Measurements from ENCODE around the gene OR6K3. TPM values are rescaled to one million over a fixed set of nuclear protein-coding genes. Genes with fewer than 3 reads are reported as not detected.
"Not testable (repeated sequence)": the region's sequence is repeated elsewhere in the genome, so short reads cannot be mapped to it uniquely, and the experiment has no call there.

The OR6K3 gene, protein sequence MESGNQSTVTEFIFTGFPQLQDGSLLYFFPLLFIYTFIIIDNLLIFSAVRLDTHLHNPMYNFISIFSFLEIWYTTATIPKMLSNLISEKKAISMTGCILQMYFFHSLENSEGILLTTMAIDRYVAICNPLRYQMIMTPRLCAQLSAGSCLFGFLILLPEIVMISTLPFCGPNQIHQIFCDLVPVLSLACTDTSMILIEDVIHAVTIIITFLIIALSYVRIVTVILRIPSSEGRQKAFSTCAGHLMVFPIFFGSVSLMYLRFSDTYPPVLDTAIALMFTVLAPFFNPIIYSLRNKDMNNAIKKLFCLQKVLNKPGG
- not detected in 2 replicates for total RNA-seq
- not detected for polyA plus RNA-seq (2012)

DNA sequence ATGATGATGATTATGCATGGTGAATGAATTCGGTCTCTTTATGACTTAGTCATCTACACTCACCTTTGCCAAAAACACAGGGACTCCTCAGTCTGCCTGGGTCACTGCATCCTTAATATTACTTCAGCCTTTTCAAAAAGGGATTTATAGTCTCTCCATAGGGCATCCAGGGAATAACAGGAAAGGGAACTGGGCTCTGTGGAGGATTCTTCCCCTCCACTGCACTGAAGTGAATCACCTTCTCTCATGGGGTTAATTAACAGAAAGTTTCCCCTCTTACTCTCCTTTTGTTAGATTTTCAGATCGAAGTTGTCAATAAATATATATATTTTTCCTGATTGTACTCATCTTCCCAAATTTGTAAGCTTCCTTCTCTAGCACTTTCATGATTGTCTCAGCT is at the start of gene OR6K3:
Gene OR6K3 (minus strand): TSS at position 101 of the 400 bp plus-strand sequence. CDS start 2,605 bp downstream, outside the sequence.
- DNase-seq (ENCODE audit: low read depth), result no peak

DNA sequence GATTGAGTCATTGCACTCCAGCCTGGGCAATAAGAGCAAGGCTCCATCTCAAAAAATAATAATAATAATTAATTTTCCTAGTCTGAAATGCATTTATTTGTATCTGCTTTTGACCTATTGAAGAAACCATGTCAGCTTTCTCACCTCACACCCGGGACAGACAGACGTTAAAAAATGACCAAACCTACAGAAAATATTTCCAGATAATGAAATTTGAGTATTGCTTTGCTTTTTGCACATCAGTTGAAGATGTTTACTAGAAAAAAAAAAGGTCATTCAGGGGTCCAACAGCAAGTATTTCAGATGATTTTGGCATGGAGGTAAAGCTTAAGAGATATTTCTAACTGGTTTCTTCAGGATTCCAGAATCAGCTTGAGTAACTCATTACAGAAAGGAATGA is 33.9 kb upstream of the OR6K3 start, which contains the start of gene OR6K6:
Gene OR6K6 (plus strand): TSS at position 301 of the 400 bp plus-strand sequence. CDS start 168 bp downstream, outside the sequence.
- DNase-seq (ENCODE audit: low read depth), result no peak

DNA sequence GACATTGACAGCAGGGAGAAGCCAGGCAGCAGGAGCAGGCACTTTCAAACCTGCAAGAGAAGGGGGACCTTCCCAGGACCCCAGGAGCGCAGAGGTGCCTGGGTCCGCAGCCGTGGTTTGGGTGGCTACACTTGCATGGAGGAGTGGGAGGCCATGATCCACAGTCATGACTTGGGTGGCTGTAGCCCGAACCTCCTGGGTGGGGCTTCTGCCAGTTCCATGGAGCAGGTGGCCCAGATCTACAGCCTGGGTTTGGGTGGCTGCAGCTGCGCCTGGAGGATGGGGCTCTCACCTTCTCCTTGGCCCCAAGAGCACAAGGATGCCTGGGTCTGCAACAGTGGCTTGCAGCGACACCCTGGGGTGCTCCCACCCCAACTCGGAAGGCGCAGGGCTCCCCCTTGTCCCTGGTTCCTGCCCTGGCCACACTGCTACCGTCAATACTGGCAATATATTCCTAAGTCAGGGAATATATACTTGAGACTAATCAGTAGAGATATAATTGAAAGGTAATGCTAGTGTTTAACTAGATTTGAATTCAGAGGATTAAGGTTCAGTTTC is 31.7 kb upstream of the OR6K3 start:
- no peak for DNase-seq (ENCODE audit: low read depth)

DNA sequence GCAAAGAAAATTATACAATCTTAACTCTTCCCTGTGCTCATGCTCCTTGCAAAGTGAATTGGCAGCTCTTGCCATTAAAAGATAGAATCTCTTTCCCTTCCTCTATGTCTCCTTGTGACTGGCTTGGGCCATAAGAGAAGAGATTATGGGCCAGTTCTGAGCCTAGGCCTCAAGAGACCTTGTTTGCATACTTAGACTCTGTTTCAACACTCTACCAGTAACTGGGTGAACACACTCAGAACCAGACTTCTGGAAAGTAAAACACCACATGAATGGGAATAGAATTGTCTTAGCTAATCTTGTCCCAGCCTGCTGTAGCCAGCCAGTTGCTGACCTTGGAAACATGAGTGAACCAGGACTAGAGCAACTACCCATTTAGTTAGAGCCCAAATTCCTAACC is 15.3 kb upstream of the OR6K3 start:
- no peak for DNase-seq (ENCODE audit: low read depth)

DNA sequence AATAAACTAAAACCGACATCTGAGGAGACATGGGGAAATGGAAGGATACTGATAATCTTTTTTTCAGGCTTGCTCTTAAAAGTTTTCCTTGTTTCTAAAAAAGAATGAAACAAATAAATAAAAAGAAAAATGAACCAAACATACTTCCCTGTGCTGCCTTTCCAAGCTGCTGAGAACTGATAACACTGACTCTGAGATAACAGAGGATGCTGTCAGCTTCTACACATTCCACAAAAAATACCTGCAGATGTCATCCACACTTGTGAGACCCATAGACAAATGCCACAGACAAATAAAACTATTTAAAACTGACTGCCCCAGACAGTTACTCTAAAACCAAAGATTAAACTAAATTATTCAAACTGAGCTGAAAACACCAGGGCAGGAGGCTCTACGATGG is 12.0 kb upstream of the OR6K3 start:
- no peak for DNase-seq (ENCODE audit: low read depth)

DNA sequence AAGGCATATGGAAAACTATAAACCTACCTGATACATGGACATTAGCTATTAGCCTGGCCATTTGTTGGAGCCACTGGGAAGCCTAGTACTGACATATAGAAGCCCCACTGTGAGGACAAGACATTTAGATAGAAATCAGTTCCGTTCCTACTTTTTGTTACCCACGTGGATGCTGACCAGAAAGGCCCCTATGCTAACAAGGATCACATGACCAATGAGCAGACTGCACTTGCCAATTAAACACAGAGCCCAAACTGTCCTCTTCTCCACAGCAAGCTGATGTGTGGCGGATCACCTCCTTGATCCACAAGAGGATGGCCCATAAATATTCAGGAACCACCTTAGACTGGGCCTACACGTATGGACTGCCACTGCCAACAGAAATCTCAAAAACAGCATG is 11.2 kb upstream of the OR6K3 start:
- DNase-seq (ENCODE audit: low read depth), result no peak

DNA sequence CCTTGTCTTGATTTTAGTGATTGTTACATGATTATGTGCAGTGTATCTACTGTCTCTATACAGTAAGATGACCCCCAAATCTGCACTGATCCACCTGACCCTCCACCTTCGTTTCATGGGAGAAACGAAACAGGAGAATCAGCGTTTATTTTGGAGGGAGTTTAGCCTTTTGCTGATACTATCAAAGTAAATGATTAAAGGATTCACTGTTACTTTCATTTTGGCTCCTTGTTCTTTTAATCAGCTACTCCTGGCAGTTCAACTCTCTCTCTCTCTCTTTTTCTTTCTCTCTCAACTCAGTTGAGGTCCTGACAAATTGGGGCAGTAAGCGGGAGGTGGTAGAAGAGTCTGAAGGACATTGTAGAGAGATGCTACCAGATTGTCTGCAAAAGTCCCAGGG is 9.9 kb upstream of the OR6K3 start:
- no peak for DNase-seq (ENCODE audit: low read depth)

DNA sequence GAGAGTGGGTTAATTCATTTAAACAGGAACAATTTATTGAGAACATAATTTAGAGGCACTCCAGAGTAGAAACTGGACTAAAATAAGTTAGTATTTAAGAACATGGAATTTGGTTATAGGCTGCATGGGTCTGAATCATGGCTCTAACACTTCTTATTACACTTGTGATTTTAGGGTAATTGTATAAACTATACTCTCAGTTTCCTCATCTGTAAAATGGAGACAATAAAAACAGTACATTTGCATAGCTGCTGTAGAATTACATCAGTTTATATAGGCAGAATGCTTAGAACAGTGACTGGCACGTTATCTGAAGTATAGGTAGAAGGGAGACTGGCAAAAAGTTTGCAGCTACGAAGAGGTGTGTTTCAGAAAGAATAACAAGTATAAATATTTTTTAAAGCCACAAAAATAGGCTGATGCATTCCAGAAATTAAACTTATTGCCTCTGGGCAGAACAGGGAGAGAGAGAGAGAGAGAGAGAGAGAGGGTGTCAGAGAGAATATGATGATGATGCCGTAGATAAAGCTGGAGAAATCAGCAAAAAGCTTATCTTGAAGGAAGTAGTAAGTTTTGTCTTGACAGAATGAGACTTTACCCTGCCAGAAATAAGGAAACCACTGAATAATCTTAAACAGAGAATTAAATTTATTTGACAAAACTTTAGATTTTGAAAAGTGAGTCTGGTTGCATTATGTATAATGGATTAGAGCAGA is 8.1 kb upstream of the OR6K3 start:
- DNase-seq (ENCODE audit: low read depth), result no peak

DNA sequence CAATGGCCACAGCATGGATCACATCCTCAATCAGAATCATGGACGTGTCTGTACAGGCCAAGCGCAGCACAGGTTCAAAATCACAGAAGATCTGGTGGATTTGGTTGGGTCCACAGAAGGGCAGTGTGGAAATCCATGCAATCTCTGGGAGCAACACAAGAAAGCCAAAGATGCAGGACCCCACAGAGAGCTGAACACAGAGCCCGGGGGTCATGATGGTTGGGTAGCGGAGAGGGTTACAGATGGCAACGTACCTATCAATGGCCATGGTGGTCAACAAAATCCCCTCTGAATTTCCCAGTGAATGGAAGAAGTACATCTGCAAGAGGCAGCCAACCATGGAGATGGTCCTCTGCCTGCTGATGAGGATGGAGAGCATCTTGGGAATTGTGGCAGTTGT is 3.9 kb upstream of the OR6K3 start:
- DNase-seq (ENCODE audit: low read depth), result no peak

DNA sequence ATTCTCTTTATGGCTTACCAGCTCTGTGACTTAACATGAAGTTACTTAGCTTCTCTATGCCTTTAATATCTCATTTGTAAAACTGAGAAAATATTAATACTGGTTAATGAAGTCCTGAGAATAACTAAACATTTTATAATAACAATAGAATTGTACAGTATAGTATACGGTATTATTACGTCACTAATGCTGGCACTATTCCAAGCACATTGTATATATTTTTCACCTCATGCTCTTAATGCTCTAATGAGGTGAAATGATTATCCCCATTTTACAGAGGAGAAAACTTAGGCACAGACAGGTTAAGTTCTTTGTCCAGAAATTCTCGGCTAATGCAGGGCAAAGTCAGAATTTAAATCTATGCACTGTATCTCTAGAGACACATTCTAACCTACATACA is 856 bp downstream of the OR6K3 start:
- no peak for DNase-seq (ENCODE audit: low read depth)

DNA sequence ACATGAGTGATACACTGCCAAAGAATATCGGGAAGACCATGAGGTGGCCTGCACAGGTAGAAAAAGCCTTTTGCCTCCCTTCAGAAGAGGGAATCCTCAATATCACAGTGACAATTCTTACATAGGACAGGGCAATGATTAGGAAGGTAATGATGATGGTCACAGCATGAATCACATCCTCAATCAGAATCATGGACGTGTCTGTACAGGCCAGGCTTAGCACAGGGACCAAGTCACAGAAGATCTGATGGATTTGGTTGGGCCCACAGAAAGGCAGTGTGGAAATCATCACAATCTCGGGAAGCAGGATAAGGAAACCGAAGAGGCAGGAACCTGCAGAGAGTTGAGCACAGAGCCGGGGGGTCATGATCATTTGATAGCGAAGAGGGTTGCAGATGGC is 3.2 kb downstream of the OR6K3 start:
- no peak for DNase-seq (ENCODE audit: low read depth)

DNA sequence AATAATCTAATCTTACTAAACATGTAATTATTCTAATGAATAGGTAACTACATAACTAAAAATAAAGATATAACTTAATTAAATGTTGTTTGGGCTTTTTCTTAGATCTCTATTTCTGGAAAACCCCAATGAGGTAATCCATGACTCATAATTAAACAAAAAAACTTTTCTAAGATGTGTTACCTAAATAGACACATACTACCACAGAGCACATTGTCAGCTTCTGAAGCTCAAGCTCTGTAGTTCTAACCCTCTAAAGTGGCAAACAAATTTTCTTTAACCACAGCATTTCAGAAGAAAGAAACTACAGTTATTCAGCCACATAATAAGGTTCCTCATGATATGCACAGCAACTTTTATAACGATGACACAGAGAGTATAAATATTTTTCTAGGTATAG is 4.2 kb downstream of the OR6K3 start:
- no peak for DNase-seq (ENCODE audit: low read depth)

DNA sequence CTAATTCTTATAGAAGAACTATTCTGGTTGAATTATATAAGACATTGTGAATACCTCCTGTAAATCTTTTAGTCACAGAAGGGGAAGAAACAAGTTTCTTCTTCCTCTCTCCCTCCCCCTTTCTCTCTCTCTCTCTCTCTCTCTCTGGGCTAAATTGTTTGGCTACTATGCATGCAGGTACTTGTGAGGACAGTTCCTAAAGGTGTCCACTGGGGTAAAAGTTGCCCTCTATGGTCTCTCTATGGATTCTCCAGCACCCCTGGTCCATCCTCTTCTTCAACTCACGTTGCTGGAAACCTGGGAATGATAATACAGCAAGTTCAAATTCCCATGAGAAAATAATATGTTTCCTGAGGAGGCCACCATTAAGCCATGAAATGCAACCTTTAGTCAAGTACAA is 5.8 kb downstream of the OR6K3 start:
- no peak for DNase-seq (ENCODE audit: low read depth)

DNA sequence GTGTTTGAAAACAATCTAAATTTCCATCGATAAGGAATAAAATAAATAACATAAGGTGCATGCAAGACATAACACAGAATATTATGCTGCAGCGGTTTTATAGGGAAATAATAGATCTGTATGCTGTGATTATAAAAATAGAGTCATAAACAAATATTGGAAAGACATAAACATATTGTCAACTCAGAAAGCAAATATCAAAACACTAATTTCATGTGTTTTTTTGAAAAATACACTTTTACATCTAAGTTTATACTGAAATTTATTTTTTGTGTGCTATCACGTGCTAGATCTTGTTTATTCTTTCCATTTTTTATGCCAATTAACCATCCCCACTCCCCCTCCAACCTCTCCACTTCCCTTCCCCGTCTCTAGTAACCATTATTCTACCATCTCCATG is 9.4 kb downstream of the OR6K3 start:
- no peak for DNase-seq (ENCODE audit: low read depth)

DNA sequence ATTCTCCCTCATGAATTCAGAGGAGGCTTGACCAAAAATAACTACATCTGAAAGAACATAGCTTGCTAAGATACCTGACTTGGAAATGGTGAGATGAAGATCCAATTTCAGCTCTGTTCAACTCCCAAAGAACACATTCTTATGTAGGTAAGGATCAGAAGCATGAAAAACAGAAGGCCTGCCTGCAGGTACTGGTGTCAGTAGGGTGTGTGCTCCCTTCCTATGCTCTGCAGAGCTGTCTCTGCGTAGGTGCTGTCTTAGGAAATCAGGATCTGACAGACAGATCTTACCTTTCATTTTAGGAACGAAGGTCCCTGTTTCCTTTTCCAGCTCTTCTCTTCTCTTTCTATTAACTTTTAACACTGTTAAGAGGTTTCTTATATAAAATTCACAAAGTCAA is 14.4 kb downstream of the OR6K3 start:
- no peak for DNase-seq (ENCODE audit: low read depth)

DNA sequence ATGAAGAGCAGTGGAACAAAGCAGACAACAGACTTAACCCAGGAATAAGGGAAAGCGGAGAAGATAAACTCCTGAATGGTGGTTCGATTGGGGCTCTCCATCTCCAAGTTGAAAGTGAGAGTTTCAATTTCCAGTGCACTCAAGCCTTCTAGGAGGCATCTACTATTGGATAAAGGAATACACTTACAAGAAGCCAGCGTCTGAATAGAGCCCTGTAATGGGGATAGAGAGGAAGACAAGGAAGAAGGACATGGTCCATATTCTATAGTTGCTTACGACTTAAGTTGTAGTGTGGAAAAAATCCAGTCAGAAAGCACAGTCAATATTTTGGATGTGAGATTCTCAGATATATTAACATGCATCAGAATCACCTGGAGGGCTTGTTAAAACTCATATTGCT is 20.0 kb downstream of the OR6K3 start, which contains the start of gene OR6K2:
Gene OR6K2 (minus strand): TSS at position 101 of the 400 bp plus-strand sequence. CDS start 0 bp downstream, at position 101.
- no peak for DNase-seq (ENCODE audit: low read depth)

DNA sequence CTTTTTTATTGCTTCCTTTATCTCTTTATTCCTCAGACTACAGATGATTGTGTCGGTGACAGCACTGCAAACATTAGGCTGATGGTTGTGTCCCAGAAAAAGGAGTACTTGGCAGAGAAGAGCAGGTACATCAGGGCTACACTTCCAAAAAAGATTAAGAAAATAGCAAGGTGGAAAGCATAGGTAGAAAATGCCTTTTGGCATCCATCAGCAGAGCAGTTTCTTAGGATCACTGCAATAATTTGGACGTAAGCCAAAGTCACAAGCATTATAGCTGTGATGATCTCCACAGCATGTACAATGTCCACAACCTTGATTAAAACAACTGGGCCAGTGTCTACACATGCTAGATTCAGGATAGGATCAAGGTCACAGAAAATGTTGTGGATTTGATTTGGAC is 25.9 kb downstream of the OR6K3 start:
- DNase-seq (ENCODE audit: low read depth), result no peak

DNA sequence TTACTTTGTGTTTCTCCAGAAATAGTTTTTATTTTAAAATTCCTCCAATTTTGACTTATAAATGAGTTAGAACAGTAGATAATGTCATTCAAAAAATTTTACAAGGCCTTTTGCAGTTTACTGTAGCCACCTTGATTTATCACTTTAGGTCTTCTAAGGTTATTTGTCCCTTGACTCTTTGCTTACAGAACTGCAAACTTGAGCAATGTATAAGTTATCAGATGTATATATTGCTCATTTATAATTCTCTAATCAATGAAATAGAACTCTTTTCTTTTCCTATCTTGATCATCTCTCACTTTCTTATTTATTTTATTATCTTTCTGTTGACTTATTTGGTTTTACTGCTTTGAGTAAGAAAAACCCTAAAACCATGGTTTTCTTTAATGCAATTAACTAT is 28.2 kb downstream of the OR6K3 start:
- no peak for DNase-seq (ENCODE audit: low read depth)

DNA sequence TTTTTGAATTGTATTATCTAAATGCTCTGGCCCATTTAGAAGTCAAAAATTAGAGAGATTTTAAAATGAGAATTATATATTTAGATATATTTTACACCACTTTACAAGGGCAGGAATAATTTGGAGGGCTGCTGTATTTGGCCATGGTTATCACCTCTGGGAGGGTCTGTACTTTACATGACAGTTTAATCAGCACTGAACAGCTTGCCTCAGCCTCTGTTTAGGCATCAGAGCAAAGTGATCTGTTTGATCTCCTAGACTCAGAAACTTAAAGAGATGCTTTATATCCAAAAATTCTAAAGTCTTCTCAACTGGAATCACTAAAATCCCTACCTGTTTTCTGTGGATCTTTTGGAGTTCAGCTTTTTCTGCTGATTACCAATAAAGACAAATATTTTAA is 28.6 kb downstream of the OR6K3 start:
- no peak for DNase-seq (ENCODE audit: low read depth)

DNA sequence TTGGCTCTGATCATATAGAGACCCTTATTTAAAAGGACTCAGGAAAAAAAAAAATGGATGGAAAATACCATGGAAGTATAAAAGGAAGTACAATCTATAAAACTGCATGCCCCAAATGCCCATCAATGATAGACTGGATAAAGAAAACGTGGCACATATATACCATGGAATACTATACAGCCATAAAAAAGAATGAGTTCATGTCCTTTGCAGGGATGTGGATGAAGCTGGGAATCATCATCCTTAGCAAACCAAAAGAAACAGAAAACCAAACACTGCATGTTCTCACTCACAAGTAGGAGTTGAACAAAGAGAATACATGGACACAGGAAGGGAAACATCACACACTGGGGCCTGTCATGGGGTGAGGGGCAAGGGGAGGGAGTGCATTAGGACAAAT is 29.4 kb downstream of the OR6K3 start:
- not testable (repeated sequence) for DNase-seq (ENCODE audit: low read depth)

DNA sequence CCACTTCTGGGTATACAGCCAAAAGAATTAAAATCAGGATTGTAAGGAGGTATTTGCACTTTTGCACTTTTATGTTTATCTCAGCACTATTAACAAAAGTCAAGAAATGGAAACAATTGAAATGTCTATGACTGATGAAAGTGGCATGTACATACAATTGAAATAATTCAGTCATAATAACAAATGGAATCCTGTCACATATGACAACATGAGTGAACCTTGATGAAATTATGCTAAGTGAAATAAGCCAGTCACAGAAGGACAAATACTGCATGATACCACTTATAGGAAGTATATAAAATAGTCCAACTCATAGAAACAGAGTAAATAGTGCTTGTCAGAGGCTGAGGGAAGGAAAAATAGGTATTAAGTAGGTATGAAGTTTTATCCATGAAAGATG is 30.6 kb downstream of the OR6K3 start:
- no peak for DNase-seq (ENCODE audit: low read depth)

DNA sequence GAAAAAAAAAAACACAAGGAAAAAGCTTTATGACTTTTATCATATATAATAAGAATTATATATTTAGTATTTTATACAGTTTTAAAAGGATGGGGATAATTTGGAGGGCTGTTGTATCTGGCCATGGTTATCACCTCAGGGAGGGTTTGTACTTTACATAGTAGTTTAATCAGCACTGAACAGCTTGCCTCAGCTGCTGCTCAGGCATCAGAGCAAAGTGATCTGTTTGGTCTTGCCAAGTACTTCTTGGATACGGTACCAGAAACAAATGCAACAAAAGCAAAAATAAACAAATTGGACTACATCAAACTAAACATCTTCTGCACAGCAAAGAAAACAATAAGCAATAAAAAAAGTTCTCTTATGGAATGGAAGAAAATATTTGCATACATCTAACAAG is 31.4 kb downstream of the OR6K3 start:
- DNase-seq (ENCODE audit: low read depth), result no peak
